NB4 (cell line): Measurements from ENCODE around the gene LRRC4C.

Experiments
- DNase-seq: peaks from one replicate; pipeline ENCODE4 v3.0.0; 2010; ENCODE audit warnings: low read depth
- H3K4me3 ChIP-seq: one replicate; pipeline ENCODE4 v1.5.1; 2011; ENCODE audit warnings: mild to moderate bottlenecking, low read depth, low read length, moderate library complexity
- CTCF ChIP-seq: IDR thresholded peaks from one replicate; pipeline ENCODE4 v1.5.1; 2012; ENCODE audit warnings: low read depth, low read length
- MYC ChIP-seq: IDR thresholded peaks from 2 replicates; pipeline ENCODE4 v1.6.1; 2011; ENCODE audit warnings: low read depth, low read length
- POLR2A ChIP-seq: IDR thresholded peaks from 2 replicates; pipeline ENCODE4 v1.6.1; 2011; ENCODE audit warnings: mild to moderate bottlenecking; ENCODE audit not compliant: insufficient read length; ENCODE audit errors: extremely low read depth
- TF ChIP-seq, protein P1 (sequence below): IDR thresholded peaks from 2 replicates; pipeline ENCODE4 v1.6.1; 2011; ENCODE audit warnings: low read depth, low read length

LRRC4C gene

GRCh38 chr11:41309111-41309522, 150.3 kb downstream of the LRRC4C start:
- TF ChIP-seq MYC (no peak), CTCF (no peak), POLR2A (no peak)
- TF ChIP-seq, protein P1, sequence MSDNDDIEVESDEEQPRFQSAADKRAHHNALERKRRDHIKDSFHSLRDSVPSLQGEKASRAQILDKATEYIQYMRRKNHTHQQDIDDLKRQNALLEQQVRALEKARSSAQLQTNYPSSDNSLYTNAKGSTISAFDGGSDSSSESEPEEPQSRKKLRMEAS = no peak
- no peak overlapping the region for H3K4me3 ChIP-seq
- no peak for DNase-seq

GRCh38 chr11:41308286-41308685, 151.2 kb downstream of the LRRC4C start:
- TF ChIP-seq CTCF (no peak), POLR2A (no peak), MYC (no peak)
- TF ChIP-seq, protein P1 = no peak
- no peak for DNase-seq

DNA sequence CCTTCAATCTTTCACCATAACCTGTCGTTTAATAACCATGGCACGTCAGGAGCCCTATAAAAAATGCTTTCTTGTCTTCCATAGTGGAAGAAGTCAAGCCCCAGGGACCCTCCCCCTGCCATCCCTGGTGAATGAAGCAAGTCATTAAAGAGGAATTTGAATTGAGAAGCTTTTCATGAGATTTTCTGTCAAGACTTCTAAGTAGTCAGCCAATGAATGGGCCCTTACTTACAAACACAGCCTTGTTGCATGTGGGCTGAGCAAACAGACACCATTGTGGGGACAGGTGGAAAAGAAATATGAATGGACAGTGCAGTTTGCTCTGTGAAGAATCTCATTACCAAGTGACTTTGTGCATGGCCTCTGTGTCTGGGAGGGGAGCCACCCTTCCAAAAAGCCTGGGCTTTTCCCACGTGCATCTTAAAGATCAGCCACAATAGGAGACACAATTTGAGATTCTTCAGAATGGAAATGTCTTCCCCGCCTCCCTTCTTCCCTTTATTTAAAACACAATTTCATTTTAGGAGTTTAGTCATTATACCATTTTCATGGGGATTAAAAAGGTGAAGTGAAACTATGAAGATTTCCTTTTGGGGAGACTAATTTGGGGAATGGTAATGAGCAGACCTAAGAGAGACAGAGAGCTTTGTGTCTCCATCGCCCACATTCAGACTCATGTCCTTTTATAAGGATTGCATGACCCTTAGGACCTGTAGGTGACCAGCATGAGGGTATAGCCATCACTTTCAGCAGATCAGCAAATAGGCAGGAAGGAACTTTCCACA, 152.0 kb downstream of the LRRC4C start:
- DNase-seq = no peak
- TF ChIP-seq, protein P1 = no peak
- TF ChIP-seq MYC (no peak), CTCF (no peak), POLR2A (no peak)

More at GRCh38 chr11:41308286-41308685, 151.2 kb downstream of the LRRC4C start:
- no peak overlapping the region for H3K4me3 ChIP-seq

GRCh38 chr11:41306431-41306830, 153.0 kb downstream of the LRRC4C start:
- no peak for TF ChIP-seq CTCF
- TF ChIP-seq MYC = no peak
- H3K4me3 ChIP-seq = no peak overlapping the region
- no peak for DNase-seq

More for the DNA sequence above, 152.0 kb downstream of the LRRC4C start:
- no peak overlapping the region for H3K4me3 ChIP-seq

GRCh38 chr11:41301023-41301422, 158.4 kb downstream of the LRRC4C start:
- TF ChIP-seq, protein P1 = no peak
- TF ChIP-seq CTCF (no peak), POLR2A (no peak), MYC (no peak)
- no peak for DNase-seq
- H3K4me3 ChIP-seq = no peak overlapping the region

GRCh38 chr11:41289408-41289807, 170.0 kb downstream of the LRRC4C start:
- TF ChIP-seq, protein P1 = no peak
- TF ChIP-seq POLR2A (no peak), MYC (no peak), CTCF (no peak)
- no peak overlapping the region for H3K4me3 ChIP-seq
- no peak for DNase-seq
